Measurements from ENCODE around the gene IRX4. TPM values are rescaled to one million over a fixed set of nuclear protein-coding genes. Genes with fewer than 3 reads are reported as not detected.

Gene IRX4
- total RNA-seq, 1 experiment from 2014 or later = 0.26 TPM

- DNase-seq (ENCODE audit: low read depth, low spot score) = no peak
- in situ Hi-C loops (cut with HindIII; ENCODE audit: low pct_unique_long_range_greater_than_20kb, low sequenced_read_pairs) = no loop called here
Measured at GRCh38 chr5:1897386-1897785, 14.7 kb upstream of the IRX4 start.

DNA sequence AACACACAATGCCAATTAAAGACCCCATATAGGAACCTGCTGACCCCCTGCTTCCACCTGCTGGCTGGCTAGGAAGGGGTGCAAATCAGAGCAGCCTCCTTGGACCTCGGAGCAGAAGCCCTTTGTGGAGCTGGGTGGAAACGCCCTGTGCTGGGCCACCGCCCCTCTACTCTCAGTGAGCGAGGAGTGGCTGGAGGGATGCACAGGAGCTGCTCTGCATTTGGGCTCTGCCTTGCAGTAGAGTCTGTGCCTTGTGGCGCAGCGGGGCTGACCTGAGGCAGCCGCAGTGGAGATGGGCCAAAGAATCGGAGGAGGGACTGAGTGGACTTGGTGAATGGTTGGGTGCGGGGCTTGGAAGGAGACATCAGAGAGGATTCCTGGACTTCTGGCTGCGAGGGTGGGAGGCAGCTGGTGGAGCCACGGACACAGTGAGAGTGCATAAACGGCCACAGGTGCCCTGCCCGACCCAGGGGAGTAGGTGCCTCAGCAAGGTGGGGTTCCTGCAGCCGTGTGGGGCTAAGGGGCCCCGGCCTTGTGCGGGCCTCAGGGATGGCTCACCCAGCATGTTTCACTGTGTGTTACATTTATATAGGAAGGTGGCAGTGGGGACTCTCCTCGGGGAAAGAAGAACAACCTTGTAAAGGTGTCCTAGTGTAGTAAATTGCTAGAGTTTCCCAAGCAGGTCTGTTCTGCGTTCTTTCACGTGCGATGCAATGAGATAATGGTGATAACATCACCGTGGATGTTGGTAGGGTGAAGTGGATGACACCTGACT, 14.1 kb upstream of the IRX4 start:
- no peak for DNase-seq (ENCODE audit: low read depth, low spot score)
- in situ Hi-C loops (cut with HindIII; ENCODE audit: low pct_unique_long_range_greater_than_20kb, low sequenced_read_pairs) = no loop called here

GRCh38 chr5:1895739-1896420, 13.2 kb upstream of the IRX4 start:
- no peak for DNase-seq (ENCODE audit: low read depth, low spot score)
- in situ Hi-C loops (cut with HindIII; ENCODE audit: low pct_unique_long_range_greater_than_20kb, low sequenced_read_pairs) = no loop called here

DNA sequence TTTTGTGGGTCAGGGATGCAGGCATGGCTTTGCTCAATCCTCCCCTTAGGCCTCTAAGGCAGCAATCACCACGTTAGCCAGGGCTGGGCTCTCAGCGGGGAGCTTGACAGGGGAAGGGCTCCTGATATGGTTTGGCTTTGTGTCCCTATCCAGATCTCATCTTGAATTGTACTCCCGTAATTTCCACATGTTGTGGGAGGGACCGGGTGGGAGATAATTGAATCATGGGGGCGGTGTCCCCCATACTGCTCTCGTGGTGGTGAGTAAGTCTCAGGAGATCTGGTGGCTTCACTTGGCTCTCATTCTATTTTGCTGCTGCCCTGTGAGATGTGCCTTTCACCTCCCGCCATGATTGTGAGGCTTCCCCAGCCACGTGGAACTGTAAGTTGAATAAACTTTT, 11.5 kb upstream of the IRX4 start:
- in situ Hi-C loops (cut with HindIII; ENCODE audit: low pct_unique_long_range_greater_than_20kb, low sequenced_read_pairs) = no loop called here
- no peak for DNase-seq (ENCODE audit: low read depth, low spot score)

DNA sequence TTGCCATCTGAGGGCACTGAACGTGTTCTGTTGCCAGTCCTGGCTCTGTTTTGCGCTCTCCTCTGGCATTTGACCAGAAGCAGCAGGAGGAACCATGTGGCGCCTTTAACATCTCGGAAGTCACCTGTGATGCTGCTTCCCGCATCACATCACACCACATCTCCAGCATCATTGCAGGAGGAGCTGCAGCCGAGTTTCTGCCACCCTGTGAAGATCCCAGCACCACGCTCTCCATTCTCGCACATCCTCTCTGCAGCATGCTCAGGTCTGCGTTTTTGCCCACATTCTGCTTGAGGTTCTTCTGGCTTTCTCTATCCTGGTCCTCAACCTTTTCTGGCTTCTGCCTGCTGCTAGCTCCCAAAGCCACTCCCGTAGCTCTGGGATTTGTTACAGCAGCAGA, 11.0 kb upstream of the IRX4 start:
- no peak for DNase-seq (ENCODE audit: low read depth, low spot score)
- in situ Hi-C loops (cut with HindIII; ENCODE audit: low pct_unique_long_range_greater_than_20kb, low sequenced_read_pairs) = no loop called here

- in situ Hi-C loops (cut with HindIII; ENCODE audit: low pct_unique_long_range_greater_than_20kb, low sequenced_read_pairs) = no loop called here
- no peak for DNase-seq (ENCODE audit: low read depth, low spot score)
Measured at GRCh38 chr5:1892685-1893445, 10.1 kb upstream of the IRX4 start.

- in situ Hi-C loops (cut with HindIII; ENCODE audit: low pct_unique_long_range_greater_than_20kb, low sequenced_read_pairs) = no loop called here
- DNase-seq (ENCODE audit: low read depth, low spot score) = no peak
Measured at GRCh38 chr5:1892211-1892610, 9.5 kb upstream of the IRX4 start.

DNA sequence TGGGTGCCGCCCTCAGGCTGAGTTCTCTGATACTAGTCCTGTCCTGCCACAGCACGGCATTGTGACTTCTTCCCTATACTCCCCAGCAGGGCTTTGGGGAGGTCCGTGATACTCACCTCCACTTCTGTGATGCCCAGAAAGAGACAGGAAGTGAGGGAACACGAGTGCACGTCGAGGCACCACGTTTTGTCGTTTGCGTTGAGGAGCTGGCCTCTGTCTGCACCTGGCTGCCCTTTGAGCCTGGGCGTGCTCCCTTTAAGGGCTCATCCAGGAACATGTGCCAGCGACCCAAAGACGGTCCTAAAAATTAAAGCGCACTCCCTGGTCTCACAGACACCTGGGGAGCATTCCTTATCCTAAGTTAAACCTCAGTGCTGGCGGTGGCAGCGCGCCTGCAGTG, 8.7 kb upstream of the IRX4 start:
- in situ Hi-C loops (cut with HindIII; ENCODE audit: low pct_unique_long_range_greater_than_20kb, low sequenced_read_pairs) = no loop called here
- no peak for DNase-seq (ENCODE audit: low read depth, low spot score)

DNA sequence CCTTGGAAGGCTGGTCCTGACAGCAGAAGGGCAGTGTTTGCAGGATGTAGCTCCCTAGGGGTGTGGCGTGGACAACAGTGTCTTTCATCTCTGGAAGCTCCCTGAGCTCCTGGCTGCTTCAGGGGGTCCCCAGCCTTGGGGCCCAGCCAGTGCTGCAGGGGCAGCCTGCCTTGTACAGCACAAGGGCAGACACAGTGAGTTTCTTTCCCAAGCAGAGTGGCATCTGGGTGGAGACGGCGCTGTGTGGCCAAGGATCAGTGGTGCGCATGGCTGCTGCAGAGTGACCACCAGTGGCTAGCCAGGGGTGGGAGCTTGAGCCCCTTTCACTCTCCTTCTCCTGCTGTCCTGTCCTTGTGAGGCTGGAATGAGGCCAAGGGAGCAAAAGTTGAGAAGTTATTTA, 7.6 kb upstream of the IRX4 start:
- DNase-seq (ENCODE audit: low read depth, low spot score) = no peak
- in situ Hi-C loops (cut with HindIII; ENCODE audit: low pct_unique_long_range_greater_than_20kb, low sequenced_read_pairs) = no loop called here

GRCh38 chr5:1889321-1890065, 6.8 kb upstream of the IRX4 start:
- in situ Hi-C loops (cut with HindIII; ENCODE audit: low pct_unique_long_range_greater_than_20kb, low sequenced_read_pairs) = no loop called here
- no peak for DNase-seq (ENCODE audit: low read depth, low spot score)

- no peak for DNase-seq (ENCODE audit: low read depth, low spot score)
- in situ Hi-C loops (cut with HindIII; ENCODE audit: low pct_unique_long_range_greater_than_20kb, low sequenced_read_pairs) = no loop called here
Measured at GRCh38 chr5:1888541-1889251, 6.0 kb upstream of the IRX4 start.

- in situ Hi-C loops (cut with HindIII; ENCODE audit: low pct_unique_long_range_greater_than_20kb, low sequenced_read_pairs) = no loop called here
- DNase-seq (ENCODE audit: low read depth, low spot score) = no peak
Measured at GRCh38 chr5:1887588-1888360, 5.0 kb upstream of the IRX4 start.

DNA sequence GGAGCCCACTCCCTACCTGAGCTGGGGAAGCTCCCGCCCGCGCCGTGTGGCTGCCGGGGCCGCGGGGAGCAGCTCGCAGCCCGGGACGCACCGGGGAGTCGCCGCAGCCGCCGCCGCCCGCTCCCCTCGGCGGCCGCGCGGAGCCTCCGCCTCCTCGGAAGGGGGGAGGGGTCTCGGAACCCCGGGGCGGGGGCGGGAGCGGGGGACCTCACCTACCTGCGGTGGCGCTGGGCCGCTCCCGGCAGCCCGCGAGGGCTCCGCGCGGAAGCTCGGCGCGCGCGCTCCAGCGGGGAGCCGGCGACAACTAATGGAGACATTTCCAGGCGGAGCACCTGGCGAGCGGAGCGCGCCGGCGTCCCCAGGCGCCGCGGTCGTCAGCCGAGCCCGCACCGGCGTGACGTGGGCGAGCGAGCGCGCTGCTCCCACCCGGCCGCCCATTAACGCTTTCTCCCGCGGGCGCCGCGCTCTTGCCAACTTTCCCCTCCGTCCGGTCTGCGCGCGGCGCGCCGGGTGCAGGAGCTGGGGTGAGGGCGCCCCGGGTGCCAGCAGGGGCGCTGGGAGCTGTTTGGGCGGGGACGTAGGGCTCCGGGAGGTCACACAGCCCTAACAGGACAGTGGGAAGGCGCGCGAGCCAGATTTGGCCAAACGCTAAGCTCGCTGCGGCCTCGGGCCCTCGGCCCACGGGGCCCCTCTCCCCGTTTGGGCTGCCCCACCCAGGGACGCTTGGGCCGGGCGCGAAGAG, 4.3 kb upstream of the IRX4 start:
- DNase-seq (ENCODE audit: low read depth, low spot score) = no peak
- in situ Hi-C loops (cut with HindIII; ENCODE audit: low pct_unique_long_range_greater_than_20kb, low sequenced_read_pairs) = no loop called here

DNA sequence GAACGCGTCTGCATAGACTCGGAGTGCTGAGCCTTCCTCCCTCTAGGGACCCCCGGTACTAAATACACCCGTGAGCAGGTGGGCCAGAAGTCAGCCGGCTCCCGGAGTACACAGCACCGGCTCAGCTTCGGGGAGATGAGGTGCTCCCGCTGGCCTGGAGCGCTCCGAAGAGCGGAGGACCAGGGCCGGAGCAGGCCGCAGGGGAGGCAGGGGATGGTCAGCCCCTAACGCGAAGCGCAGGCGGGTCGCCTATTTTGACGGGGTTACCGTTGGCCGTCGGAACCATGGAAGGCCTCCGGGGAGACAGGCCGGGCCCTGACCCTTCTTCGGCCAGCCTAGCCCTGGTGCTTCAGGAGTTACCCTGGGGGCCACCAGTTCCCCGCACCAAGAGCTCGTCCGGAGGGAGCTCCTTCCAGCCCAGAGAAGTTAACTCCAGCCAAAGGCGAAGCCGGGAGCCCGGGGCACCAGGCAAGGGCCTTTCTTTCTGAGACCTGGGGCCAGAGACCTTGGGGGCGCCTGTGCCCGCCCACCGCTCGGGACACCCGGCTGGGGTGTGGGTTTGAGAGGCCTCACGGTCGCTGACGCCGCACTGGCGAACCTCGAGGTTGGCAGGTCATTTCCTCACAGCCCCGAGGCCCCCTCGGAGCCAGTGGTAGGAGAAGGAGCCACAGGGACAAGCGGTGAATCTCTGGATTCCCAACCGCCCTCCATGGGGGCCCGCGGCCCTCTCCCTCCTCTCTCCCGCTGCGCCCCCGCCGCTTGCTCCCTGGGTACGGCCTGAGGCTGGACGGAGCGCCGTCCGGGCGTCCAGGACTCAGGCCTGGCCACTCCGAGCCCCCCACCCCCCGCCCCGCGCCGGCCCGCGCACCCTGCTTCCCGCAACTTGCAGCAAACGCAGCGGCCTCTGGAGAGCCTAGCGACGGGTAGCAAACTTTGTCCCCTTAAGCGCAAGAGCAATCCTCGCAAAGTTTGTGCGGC, 3.4 kb upstream of the IRX4 start:
- in situ Hi-C loops (cut with HindIII; ENCODE audit: low pct_unique_long_range_greater_than_20kb, low sequenced_read_pairs) = no loop called here
- no peak for DNase-seq (ENCODE audit: low read depth, low spot score)

DNA sequence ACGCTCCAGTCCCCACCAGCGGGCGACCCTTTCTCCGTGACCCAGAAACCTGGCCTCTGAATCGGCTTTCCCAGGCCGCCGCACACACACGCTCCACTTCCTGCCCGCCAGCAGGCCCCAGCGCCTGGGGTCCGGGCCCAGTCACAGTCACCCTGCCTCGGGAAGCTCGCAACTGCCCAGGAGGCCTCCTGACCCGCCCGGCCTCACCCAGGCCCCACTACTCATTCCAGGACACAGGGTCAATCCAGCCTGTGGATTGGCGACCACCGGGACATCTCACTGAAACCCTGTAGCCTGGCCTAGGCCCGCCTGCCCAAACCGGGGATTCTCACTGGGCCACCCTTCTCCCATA, 2.7 kb upstream of the IRX4 start:
- no peak for DNase-seq (ENCODE audit: low read depth, low spot score)
- in situ Hi-C loops (cut with HindIII; ENCODE audit: low pct_unique_long_range_greater_than_20kb, low sequenced_read_pairs) = no loop called here

All from SK-MEL-5 (cell line).